ENCODE measurements around the gene SELENOK.

- TF ChIP-seq EZH2 (IDR thresholded peaks at IDR 0.05; ENCODE audit: borderline replicate concordance, low read length): no peak
- no peak for TF ChIP-seq CTCF (conservative IDR thresholded peaks at IDR 0.05 in 1 of 2, IDR thresholded peaks at IDR 0.05 in 1 of 2; ENCODE audit: extremely low read depth in 1 of 2, insufficient read depth in 1 of 2, low read depth in 1 of 2, low read length in 2 of 2)
These were observed 44.9 kb downstream of the SELENOK start for GRCh38 chr3:53846851-53847155.
